Activated CD4-positive, alpha-beta T cell treated with anti-CD3 and anti-CD28 coated beads for 4 hours (primary cell): ENCODE measurements around the gene TNKS1BP1.
"Not testable (repeated sequence)": the region's sequence is repeated elsewhere in the genome, so short reads cannot be mapped to it uniquely, and the experiment has no call there.

Experiments used
- DNase-seq, 2 donors: peaks; one replicate each; pipeline ENCODE4 v3.0.0-alpha.2; 2020

The TNKS1BP1 gene

GRCh38 chr11:57310091-57310490, 14.7 kb downstream of the TNKS1BP1 start:
- DNase-seq, result no peak

DNA sequence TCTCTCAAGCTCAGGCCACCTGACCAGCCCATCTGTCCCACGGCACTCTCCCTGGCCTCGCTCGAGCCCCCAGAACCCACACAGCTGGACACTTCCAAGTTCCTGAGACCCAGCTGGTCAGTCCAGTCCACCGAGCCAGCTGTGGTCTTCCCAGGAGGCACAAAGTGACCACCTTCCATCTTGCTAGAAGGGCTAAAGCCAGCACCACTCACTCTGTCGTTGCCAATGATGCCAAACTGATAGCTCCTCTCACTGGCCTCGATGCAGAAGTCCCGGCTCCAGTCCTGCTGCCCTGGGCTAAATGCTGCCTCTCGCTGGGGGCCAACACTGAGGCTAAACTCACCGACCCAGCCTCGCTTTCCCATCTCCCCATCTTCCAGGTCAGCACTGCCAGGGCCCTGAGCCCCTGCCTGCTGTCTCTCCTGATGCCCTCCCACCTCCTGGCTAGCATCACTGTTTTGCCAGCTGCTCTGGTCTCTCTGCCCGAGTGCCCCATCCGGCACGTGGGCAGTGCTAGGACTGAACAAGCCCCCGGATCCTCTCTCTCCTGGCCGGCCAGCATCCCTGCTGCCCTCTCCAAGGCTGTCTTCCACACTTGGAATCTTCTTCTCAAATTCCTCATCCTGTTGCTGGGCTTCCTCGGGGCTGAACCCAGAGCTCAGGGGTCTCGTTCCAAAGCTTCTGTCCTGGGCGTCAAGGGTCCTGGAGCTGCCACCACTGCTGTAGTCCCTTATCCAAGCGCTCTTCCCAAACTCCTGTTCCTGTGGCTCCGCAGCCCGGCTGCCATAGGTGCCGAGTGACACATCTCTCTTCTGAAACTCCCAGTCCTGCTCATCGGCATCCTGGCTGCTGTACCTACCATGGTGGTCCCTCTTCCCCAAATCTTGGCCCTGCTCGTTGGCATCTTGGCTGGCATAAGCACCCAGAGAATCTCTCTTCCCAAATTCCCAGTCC, 15.4 kb downstream of the TNKS1BP1 start:
- no peak for DNase-seq

DNA sequence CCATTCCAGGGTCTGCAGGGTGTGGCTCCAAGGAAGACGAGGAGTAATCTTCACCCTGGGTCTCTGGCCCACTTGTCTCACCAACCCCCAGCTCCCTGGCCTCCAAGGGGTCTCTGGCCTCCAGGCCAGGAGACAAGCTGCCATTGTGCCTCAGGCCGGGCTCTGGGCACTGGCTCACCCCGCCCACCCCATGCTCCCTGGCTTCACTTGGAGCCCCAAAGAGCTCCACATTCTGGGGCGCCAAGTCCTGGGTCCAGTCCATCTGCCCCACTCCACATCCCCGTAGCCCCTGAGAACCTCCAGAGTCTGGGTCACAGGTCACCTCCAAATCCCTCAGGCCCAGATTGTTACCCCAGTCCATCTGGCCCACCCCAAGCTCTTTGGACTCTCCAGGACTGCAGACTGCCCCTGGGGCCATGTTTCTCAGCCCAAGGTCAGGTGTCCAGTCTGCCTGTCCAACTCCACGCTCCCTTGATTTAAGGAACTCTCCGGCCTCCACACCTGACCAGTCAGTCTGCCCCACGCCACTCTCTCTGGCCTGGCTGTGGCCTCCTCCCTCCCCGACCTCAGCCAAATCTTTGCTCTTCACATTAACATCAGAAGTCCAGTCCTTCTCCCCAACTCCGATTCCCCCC, 16.2 kb downstream of the TNKS1BP1 start:
- no peak for DNase-seq

DNA sequence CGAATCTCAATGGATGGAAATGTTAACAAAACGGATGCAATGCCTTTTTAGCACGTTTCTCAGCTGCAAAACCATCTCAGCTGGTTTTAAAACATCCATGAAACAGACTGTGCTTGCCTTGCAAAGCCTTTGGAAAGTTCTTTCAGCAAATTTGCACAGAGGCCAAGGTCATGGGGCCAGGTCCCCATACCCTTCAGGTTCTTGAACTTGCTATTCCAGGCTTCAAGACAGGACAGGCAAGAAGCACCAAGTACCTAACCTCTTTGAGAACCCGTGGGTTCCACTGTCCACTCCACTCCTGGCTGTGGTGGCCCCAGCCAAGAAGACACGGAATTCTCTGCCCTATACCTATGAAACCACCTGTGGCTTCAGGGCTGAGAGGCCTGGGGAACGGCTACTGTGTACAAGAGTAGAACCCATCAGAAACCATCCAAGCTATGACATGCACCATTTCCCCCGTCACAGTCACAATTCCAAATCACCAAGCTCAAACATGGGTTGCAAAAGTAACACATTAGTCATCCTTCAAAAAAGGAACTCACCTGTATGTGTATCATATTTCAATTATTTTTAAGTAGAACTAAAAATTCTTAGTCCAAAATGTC, 17.0 kb downstream of the TNKS1BP1 start:
- DNase-seq, result no peak

GRCh38 chr11:57306940-57307565, 17.7 kb downstream of the TNKS1BP1 start:
- DNase-seq, result no peak

DNA sequence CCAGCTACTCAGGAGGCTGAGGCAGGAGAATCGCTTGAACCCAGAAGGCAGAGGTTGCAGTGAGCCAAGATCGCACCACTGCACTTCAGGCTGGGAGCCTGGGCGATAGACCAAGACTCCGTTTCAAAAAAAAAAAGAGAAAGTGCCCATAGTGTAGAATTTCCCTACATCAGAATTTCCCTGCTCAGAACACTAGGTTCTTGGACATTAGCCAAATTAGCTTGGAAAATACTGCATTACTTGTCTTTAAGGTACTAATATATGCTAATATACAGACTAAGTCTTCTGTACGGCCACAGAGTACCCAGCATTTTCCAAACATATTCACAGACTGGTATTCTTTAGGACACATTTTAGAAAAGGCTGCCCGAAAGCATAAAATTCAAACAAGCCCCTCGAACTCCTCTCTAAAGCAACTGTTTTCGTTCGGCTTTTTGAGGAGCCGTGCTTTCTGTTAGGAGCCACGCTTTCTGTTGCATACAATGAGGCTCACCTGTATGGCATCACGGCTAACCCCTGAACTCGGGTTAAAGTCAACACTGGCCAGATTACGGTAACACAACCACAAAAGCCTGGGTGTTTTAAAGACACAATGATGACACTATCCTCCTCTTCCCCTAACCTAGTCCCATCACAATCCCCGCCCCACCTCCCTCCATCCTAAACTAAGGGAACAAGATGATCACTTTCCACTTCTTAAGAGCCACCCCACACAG, 18.4 kb downstream of the TNKS1BP1 start:
- no peak for DNase-seq

- DNase-seq, result no peak
These were observed 19.2 kb downstream of the TNKS1BP1 start for GRCh38 chr11:57305523-57305922.

DNA sequence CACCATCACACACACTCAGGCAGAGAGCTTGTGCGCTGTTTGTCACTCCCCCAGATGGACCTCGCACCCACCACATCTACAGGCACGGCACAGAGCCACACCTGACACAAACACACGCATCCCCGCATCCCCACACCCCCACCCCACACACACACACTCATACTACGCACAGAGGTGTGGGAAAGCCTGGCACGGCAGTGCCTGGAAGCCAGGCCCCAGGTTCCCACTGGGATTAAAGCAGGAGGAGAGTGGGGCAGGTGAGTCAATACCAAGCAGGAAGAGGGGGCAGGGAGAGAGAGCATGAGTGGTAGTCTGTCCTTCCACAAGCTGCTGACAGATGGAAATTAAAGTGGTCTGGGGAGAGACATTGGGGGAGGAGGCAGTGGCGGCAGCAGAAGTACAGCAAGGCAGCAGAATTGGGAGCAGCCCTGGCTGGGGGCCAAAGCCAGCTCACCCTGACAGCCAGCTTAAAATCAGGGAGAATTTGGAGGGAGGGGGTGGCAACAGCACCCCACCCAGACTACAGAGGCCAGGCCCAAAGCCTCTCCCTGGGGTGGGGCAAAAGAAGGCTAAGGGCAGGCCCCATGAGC, 20.7 kb downstream of the TNKS1BP1 start:
- DNase-seq, result no peak

- DNase-seq, result no peak
These were observed 21.3 kb downstream of the TNKS1BP1 start for GRCh38 chr11:57303280-57303989.

DNA sequence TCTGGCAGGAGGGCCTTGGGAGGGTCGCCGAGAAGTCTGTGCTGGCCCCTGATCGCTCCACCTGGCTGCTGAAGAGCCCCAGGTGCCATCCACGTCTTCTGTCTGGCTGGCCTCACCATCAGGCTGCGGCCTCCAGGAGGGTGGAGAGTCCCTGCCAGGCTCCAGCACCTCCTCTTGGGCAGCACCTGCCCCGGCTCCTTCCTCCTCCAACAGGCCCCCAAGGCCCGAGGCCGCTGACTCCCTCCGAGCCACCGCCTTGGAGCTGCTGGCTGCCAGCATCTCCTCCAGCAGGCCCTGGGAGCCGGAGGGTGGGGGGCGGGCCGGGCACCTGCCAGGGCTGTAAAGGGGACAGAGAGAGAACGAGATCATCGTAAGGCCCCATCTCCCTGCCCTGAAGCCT, 22.3 kb downstream of the TNKS1BP1 start:
- DNase-seq, result no peak

- no peak for DNase-seq
These were observed 22.9 kb downstream of the TNKS1BP1 start for GRCh38 chr11:57301711-57302423.

DNA sequence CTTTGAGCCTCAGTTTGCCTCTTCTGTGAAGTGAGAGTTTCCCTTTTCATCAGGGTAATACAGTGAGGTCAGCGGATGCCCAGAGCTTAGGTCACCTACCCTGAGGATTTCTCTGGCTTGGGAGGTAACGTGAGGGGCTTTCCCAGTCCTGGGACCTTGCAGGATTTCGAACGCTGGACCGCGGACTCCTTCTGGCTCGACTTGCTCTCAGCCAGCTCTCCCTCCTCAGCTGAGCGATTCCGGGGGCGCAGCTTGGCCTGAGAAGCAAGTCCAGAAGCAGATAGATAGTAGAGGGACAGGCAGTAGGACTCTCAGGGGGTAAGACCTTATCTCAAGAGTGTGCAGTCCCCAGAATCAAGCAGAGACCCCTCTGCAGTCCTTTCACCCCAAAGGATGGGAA, 24.0 kb downstream of the TNKS1BP1 start:
- DNase-seq, result no peak

- no peak for DNase-seq
These were observed 25.5 kb downstream of the TNKS1BP1 start for GRCh38 chr11:57299150-57299737.

- DNase-seq, result no peak
These were observed 27.5 kb downstream of the TNKS1BP1 start for GRCh38 chr11:57297221-57297620.

GRCh38 chr11:57296205-57296604, 28.5 kb downstream of the TNKS1BP1 start:
- not testable (repeated sequence) for DNase-seq

DNA sequence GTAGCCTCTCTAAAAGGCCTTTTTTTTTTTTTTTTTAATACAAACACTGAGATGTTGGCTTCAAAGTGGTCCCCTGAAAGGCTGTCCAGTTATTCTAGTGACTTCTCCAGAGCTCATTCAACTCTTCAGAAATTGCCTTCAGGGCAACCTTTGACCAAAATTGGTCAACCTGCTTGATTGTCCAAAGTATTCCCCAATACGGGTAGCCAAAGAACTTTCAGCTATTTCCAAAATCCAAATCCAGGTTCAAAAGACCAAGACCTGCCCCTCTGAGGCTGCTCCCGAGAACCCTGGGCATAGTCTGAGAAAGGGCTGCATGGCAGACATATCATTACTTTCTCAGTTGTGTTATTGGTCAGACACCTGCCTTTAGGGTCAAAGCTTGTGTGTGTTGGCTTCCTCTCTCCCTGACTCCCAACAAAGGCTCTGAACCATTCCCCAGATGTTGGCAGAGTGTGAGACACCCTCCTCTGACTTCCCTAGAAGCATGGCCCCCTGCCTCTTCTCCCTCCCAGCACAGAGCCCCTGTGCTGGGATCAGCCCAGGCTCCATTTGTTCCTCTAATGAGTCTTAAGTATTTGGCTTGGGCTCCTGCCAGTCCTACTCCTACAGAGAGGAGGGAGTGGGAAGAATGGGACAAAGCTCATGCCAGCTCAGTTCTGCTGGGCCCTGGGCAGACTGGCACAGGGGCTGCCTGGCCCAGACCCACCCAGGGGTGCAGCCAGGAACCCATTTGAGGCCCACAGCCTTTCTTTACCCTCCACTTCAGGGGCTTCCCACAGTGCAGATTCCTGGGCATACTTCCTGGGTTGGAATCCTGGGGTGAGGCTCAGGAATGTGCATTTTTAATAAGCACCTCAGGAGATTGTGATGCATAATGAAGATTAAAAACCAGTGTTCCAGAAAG, 30.3 kb downstream of the TNKS1BP1 start:
- DNase-seq, result no peak

DNA sequence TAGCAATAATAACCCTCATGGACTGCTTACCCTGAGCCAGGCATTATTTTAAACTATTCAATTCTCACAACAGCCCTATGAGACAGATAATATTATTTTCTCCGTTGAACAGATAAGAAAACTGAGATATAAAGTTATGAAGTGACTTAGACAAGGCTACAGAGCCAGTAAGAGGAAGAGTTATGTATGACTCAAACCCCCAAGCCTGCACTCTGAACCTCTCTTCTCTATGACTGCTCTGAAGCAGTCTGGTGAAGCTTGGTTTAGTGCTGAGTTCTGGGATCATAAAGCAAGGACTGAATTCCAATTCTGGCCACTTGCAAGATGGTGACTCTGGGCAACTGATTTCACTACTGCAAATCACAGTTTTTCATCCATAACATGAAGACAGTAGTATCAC, 34.5 kb downstream of the TNKS1BP1 start:
- no peak for DNase-seq

GRCh38 chr11:57288771-57289579, 35.8 kb downstream of the TNKS1BP1 start:
- DNase-seq, result no peak
